VCaP (cell line): Measurements from ENCODE around the gene CIROP.
A peak's percentile ranks its signal among the peaks of the same experiment; 100 is the strongest.

ENCODE experiments used
- H3K27ac ChIP-seq: fragments of 450-650 bp; 2 replicates; pipeline ENCODE4 v1.5.1; 2017
- TF ChIP-seq, protein P1 (sequence below): fragments of 450-650 bp; conservative IDR thresholded peaks from 2 replicates; pipeline ENCODE4 v1.5.1; 2017; ENCODE audit warnings: mild to moderate bottlenecking, moderate library complexity

The CIROP gene

DNA sequence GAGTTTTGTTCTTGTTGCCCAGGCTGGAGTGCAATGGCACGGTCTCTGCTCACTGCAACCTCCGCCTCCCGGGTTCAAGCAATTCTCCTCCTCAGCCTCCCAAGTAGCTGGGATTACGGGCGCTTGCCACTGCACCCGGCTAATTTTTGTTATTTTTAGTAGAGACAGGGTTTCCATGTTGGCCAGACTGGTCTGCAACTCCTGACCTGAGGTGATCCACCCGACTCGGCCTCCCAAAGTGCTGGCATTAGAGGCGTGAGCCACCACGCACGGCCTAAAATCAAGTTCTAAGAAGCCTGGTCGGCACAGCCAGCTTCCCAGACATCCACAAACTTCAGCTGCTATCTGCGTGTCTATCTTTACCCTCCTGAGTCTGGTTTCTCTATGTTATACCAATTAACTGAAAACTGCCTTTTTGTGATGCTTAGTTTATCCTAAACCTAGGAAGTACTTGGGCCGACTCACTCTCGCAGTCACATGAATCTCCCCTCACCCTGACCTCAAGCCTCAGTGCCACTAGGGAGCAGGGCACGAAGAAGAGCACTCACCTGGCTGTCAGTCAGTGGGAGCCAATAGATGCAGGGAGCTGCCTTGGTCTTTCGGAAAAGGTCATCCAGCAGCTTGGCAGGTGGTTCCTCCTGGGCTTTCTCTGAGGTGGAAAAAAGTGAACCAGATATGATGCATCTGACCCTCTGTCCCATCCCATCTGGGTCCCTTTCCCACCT, 44.1 kb downstream of the CIROP start:
- H3K27ac ChIP-seq: no peak overlapping the region
- TF ChIP-seq, protein P1, sequence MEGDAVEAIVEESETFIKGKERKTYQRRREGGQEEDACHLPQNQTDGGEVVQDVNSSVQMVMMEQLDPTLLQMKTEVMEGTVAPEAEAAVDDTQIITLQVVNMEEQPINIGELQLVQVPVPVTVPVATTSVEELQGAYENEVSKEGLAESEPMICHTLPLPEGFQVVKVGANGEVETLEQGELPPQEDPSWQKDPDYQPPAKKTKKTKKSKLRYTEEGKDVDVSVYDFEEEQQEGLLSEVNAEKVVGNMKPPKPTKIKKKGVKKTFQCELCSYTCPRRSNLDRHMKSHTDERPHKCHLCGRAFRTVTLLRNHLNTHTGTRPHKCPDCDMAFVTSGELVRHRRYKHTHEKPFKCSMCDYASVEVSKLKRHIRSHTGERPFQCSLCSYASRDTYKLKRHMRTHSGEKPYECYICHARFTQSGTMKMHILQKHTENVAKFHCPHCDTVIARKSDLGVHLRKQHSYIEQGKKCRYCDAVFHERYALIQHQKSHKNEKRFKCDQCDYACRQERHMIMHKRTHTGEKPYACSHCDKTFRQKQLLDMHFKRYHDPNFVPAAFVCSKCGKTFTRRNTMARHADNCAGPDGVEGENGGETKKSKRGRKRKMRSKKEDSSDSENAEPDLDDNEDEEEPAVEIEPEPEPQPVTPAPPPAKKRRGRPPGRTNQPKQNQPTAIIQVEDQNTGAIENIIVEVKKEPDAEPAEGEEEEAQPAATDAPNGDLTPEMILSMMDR: no peak

DNA sequence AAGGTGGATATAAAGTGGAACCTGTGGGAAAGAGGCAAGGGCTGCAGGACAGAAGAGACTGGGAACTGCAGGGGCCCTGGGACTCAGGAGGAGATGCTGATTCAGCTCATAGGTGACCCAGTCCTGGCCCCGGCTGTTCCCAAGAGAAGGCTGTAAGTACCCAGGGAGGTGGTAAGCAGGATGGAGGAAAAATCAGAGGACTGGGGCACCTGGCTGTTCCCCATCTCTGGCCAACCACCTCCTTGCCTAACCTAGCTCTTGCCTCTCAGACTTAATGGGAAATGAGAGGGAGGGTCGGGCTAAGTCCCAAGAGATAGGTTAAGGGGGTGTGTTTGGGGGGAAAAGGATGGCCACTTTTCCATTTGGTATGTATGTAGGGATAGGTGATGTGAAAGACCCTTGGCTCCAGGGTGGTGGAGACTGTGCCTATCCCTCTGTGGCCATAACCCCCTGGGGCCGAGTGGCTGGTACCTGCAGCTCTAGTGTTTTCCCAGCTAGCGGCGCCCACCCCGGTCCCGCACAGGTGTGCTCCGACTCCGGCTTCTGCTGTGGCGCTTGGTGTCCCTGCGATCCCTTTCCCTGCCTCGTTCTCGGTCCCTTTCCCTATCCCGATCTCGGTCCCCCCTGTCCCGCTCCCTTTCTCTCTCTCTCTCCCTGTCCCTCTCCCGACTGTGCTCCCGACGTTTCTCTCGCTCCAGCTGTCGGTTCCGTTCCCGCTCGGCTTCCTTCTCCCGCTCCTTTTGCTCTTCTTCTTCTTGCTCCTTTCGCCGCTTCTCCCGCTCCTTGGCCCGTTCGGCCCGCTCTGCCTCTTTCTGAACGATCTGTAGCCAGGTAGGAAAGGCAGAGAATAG, 45.9 kb downstream of the CIROP start:
- TF ChIP-seq, protein P1: no peak

DNA sequence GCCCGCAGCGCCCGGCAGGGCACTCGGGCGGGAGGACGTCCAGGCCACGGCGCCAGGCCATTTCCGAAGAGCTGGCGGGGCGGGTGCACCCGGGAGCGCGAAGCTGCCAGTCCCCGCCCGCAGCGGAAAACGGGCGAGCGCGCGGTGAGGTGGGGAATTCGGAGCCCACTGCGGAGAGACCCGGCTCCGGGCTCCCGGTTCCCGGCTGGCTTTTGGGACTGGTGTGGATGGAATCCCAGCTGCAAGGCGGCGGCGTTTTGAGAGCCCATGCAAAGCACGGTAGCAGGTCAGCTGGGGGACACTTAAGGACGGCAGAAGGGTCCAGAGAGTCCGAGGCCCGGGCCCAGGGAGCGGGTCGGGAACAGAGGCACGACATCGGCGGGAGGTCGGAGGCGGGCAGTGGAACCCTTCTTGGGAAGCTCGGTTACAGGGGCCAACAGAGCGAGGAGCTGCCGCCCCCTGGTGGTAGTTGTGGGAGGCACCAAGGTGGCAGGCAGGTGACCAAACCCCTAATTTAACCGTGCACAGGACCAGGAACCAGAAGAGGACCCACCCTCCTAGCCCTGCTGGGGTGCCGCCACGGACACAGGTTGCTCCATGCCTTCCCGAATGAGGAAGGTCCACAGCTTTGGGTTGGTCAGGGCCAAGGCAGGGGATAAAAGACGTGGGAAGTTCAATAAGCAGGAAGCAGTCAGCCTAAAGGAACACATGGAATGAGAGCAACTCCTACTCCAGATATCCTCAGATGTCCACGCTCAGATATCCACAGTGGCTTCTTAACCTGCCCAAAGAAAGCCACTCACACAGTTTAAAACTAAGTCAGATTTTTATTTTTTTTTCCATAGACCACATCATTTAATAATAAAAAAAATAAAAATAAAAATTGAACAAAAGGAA, 46.8 kb downstream of the CIROP start:
- TF ChIP-seq, protein P1: peak; percentile 95
- peak overlapping the region; percentile 74 for H3K27ac ChIP-seq

More for the DNA sequence above, 45.9 kb downstream of the CIROP start:
- H3K27ac ChIP-seq: peak overlapping the region; percentile 74

DNA sequence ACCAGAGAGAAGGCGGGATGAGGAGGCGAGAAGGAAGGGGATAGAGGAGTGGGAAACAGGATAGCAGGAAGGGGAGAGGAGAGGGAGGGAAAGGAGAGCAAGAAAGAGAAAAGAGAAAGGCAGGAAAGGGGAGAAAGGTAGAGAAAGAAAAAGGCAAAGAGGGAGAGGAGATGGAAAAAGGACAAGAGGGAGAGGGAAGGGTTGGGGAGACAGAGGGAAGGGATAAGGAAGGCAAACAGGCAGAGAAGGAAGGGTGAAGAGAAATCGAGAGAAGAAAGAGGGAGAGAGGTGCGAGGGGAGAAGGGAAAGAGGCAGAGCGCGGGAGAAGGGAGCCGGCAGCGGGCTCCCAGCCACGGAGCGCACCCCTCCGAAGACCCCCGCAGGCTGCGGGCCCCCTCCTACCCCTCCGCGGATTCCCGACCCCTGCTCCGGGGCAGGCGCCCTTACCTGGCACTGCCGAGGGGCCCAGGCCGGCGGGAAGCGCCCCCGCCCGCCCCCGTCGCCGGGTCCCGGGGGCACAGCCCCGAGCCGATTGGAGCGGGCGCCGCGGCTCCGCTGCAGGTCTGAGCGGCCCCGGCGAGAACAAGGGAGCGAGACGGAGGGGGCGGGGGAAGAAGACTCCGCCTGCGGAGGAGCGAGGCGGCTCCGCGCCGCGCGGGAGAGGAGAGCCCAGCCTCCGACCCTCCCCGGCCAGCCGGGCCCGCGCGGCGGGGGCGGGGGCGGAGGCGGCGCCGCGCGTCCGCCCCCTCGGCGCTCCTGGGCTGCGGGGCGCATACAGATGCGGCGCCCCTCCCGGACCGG, 47.6 kb downstream of the CIROP start, which contains the start of gene CDH24:
Gene CDH24, minus strand, starts transcription at position 565 of the 801 bp plus-strand sequence. CDS start 1,787 bp downstream, outside the sequence.
- peak within 1 kb of the TSS; percentile 74 for H3K27ac ChIP-seq
- TF ChIP-seq, protein P1: no peak

DNA sequence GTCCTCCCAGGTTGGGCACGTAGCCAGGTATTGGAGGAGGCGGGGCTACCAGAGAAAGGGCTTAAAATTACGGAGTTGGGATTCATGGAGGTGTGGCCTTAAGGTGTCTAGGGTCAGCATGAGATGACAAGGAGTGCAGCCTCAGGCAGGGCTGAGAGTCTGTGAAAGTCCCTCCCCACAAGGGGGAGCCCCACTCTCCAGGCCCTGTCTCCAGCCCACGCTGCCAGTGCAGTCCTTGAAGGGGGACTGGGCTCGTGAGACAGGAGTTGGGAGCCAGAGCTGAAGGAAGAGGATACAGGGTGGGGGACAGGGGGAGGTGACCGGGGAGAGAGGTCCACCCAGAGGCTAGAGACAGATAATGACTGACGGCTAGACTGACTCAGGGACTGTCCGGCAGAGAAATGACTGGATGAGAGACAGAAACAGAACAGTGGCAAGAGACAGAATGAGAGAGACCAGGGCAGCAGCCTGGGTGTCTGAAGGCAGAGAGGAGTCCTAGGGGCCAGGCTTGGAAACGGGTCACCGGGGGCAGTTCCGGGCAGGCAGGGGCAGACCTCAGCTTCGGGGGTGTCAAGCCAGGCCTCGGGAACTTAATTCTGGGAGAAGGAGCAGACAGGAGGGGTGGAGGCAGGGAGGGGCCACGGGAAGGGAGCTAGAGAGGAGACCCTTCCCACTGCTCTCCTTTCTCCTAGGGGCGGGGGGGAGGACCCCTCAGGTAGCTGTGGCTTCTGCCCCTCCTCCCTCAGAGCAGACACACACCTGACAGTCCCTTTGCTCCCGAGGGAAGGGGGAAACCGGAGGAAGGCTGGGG, 48.4 kb downstream of the CIROP start:
- H3K27ac ChIP-seq: peak overlapping the region; percentile 74; the same call in 1 of the 2 replicates
- TF ChIP-seq, protein P1: peak; percentile 89

DNA sequence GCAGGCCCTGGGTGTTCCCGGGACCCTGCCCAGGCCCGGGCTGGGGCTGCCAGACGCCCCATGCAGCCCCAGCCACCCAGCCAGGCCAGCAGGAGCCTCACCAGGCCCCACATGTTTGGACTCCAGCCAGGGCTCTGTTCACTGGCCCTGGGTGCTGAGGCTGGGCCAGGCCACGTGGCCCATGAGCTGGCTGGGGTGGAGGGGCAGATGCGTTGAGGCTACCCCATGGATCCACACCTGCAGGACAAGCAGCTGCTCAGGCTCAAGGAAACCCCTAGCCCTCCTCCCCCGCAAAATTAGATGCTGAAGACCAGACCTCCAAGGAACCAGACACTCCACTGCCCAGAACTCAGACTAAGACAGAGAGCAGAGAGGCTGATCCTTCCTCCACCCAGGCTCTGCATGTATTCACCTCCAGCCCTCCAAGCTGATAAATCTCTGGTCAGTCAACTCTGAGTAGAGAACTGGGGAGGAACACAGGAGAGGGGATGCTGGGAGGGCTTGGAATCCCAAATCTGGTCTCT, 49.1 kb downstream of the CIROP start:
- TF ChIP-seq, protein P1: no peak
- H3K27ac ChIP-seq: peak overlapping the region; percentile 74; the same call in 1 of the 2 replicates
